Gastrocnemius medialis (tissue), 4 donors: ENCODE data around the gene FAM219A.

ENCODE experiments used
- POLR2A ChIP-seq, 2 donors: fragments of 450-650 bp; IDR thresholded peaks; one replicate each; pipeline ENCODE4 v1.6.1; 2017; ENCODE audit warnings: antibody characterized with exemption in 2 of 2, mild to moderate bottlenecking in 2 of 2, moderate library complexity in 2 of 2
- TF ChIP-seq, protein P1 (sequence below), 5 experiments: fragments of 450-650 bp in 3 of 5; fragments of 200-600 bp in 2 of 5; sonication (generic) in 2 of 5; IDR thresholded peaks in 4 of 5; conservative IDR thresholded peaks in 1 of 5; 1 replicate in 4 of 5; 2 replicates in 1 of 5; pipeline ENCODE4 v1.5.1; 2016 to 2019; ENCODE audit warnings: antibody characterized with exemption in 5 of 5, mild to moderate bottlenecking in 3 of 5, moderate library complexity in 3 of 5

DNA sequence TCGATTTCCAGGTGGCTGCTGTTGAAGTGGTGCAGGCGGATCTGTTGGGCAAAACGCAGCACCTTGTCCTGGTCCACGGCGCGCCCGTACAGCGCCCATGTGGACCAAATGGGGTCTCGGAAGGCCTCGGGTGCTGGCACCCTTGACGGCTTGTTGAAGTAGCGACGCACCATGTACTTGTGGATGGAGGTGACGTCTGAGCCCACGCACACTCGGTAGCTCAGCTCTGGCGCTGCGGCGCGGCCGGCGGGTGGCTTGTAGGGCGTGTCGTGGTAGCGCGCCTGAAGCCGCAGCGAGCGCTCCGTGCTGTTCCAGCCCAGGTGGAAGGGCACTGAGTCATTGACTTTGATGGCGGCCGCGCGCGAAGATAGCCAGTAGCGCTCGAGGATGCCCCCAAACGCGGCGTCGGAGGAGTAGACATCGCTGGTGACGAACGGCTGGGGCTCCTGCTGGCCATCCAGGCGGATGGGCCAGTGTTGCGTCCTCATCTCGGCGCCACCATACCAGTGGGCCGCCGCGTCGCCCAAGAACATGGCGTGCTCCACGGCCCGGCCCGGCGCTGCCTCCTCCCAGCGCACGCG is 86.4 kb downstream of the FAM219A start:
- TF ChIP-seq, protein P1, sequence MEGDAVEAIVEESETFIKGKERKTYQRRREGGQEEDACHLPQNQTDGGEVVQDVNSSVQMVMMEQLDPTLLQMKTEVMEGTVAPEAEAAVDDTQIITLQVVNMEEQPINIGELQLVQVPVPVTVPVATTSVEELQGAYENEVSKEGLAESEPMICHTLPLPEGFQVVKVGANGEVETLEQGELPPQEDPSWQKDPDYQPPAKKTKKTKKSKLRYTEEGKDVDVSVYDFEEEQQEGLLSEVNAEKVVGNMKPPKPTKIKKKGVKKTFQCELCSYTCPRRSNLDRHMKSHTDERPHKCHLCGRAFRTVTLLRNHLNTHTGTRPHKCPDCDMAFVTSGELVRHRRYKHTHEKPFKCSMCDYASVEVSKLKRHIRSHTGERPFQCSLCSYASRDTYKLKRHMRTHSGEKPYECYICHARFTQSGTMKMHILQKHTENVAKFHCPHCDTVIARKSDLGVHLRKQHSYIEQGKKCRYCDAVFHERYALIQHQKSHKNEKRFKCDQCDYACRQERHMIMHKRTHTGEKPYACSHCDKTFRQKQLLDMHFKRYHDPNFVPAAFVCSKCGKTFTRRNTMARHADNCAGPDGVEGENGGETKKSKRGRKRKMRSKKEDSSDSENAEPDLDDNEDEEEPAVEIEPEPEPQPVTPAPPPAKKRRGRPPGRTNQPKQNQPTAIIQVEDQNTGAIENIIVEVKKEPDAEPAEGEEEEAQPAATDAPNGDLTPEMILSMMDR (IDR thresholded peaks at IDR 0.05 in 4 of 5, conservative IDR thresholded peaks at IDR 0.05 in 1 of 5) = no peak
- TF ChIP-seq POLR2A (IDR thresholded peaks at IDR 0.05) = no peak
